ENCODE data around the gene ENPP6.
"Not testable (repeated sequence)": the region's sequence is repeated elsewhere in the genome, so short reads cannot be mapped to it uniquely, and the experiment has no call there.

ENPP6 gene

DNA sequence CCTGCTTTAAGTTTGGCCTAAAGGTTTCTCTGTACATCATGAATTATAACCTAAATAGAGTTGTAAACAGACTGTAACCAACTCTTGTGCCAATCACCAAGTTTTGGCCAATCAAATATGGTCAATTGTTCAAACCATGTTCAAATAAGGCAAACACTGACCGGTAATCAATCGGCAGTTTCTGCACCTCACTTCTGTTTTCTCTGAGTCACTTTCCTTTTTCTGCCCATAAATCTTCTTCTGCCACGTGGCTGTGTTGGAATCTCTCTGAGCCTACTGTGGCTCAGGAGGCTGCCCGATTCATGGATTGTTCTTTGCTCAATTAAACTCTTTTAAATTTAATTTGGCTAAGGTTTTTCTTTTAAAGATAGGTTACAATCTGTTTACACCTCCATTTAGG is 16.5 kb upstream of the ENPP6 start:
- no peak for DNase-seq

GRCh38 chr4:184232975-184233374 is 15.3 kb upstream of the ENPP6 start:
- DNase-seq, result no peak

GRCh38 chr4:184232202-184232601 is 14.5 kb upstream of the ENPP6 start:
- DNase-seq, result no peak

- no peak for DNase-seq
Observed at GRCh38 chr4:184231573-184231972, 13.9 kb upstream of the ENPP6 start.

DNA sequence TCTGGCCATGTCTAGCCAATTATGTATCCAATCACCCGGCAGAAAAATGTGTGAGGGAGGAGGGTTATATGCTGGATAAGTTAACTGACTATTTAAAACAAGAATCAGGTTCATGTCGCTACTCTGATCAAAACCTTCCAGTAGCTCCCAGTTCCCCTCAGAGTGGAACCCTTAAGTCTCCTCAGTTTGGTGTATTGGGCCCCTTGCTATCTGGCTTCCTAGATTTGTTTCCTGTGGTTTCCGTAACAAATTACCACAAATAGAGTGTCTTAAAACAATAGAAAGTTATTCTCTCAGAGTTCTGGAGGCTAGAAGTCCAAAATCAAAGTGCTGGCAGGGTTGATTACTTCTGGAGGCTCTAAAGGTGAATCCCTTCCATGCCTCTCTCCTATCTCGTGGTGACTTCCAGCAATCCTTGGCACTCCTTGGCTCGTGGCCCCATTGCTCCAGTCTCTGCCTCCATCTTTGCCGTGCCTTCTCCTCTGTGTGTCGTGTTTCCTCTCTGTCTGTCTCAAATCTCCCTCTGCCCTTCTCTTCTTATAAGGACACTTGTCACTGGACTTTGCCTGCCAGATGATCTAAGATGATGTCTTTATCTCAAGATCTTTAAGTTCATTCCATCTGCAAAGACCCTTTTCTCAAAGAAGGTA is 10.5 kb upstream of the ENPP6 start:
- no peak for DNase-seq

DNA sequence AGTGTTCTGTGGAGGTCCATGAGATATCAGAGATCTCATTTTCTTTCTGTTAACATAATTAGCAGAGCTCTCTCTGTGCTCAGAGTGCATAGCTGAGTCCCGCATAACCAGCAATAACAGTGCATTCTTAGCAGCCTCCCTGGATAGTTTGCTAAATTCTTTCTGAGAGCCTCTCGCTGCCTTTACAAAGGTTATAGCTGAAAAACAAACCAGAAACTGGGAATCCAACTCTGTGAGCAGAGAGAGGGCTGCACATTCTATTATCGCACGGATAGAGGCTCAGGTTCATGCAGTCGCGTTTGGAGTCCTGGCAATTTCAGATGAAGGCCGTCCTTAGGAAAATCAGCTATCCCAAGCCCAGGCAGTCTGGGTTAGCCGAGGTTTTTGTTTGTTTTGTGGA is 1.2 kb downstream of the ENPP6 start:
- no peak for DNase-seq

- peak in 1 of 2 experiments; percentile 23 for DNase-seq
Observed at GRCh38 chr4:184215709-184216328, 1.9 kb downstream of the ENPP6 start.

DNA sequence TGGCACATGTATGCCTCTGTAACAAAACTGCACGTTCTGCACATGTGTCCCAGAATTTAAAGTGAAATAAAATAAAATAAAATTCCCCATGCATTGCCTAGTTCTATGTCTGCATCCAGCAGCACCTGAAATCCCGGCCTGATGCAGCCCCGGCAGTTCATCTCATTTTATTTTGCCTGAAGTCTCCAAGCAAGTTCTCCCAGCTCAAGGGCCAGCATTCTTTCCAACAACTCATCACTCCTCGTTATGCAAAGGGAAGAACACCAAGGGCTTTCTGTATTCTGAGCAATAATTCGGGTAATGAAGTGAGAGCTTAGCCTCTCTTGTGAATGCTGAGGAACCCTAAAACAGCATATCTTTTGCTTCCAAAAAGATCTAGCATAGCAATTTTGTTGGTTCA is 2.7 kb downstream of the ENPP6 start:
- no peak for DNase-seq

- not testable (repeated sequence) for DNase-seq
Observed at GRCh38 chr4:184207734-184208607, 9.7 kb downstream of the ENPP6 start.

- no peak for DNase-seq
Observed at GRCh38 chr4:184205243-184205642, 12.4 kb downstream of the ENPP6 start.

DNA sequence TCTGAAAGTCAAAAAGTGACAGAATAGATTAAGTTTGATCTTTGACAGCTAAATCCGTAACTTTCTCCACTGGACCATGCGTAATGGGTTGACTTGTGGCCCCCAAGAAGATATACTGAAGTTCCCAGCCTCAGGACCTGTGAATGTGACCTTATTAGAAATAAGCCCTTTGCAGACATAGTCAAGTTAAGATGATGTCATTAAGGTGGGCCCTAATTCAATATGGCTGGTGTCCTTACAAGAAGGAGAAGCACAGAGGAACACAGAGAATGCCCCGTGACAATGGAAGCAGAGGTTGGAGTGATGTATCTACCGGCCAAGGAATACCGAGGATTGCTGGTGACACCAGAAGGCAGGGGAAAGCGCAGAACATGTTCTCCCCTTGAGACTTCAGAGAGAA is 14.4 kb downstream of the ENPP6 start:
- no peak for DNase-seq

- DNase-seq, result no peak
Observed at GRCh38 chr4:184201179-184201578, 16.5 kb downstream of the ENPP6 start.

DNA sequence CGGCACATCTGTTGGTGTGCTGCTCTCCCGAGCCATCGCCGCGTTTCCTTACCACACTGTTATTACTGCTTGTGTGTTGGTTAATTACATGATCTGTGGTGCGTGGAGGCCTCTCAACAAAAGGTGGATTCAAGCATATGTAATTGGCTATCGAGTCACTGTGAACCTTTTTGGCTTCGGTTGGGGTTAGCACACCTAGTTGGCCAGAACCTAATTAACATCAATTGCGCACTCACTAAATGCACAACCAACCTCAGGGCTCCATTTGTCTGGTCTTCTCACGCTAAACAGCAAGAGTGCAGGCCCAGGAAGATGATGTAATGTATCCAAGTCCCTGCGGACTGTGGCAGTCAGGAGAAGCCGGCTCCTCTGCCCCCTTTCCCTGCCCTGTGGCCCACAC is 17.4 kb downstream of the ENPP6 start:
- DNase-seq, result no peak

DNA sequence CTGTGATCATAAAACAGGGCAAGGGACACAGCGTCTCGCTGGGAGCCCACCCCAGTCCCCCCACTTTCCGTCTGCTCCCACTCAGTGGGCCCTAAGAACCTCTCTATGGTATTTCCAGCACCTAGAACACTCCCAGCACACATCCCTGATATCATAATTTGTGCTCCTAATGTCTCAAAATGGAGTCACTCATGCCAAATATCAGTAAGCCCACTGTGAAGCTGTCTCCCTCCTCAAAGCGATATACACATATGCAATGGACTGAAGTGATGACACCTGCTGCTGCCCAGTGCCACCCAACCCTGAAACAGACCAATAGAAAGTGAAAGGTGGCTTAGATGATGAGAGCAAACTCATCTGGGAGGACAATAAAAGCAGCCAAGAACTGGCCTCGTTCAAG is 17.9 kb downstream of the ENPP6 start:
- DNase-seq, result no peak

DNA sequence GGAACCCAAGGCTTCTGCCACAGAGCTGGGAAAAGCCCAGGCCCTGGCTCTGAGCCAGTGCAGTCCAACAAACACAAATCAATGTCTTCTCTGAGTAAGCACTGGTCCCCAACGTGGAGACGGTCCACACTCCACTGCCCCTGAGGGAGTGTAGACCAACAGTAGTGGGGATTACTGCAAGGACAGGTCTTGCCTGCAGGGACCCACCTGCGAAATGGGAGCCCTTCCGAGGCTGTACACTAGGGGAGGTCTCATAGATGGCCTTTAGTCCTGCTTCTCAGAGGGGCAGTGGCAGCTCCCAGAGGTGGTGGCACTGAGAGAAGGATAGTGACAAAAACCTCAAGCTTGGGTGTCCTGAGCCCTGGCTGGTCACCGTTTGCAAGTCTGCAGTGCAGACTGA is 19.5 kb downstream of the ENPP6 start:
- no peak for DNase-seq

DNA sequence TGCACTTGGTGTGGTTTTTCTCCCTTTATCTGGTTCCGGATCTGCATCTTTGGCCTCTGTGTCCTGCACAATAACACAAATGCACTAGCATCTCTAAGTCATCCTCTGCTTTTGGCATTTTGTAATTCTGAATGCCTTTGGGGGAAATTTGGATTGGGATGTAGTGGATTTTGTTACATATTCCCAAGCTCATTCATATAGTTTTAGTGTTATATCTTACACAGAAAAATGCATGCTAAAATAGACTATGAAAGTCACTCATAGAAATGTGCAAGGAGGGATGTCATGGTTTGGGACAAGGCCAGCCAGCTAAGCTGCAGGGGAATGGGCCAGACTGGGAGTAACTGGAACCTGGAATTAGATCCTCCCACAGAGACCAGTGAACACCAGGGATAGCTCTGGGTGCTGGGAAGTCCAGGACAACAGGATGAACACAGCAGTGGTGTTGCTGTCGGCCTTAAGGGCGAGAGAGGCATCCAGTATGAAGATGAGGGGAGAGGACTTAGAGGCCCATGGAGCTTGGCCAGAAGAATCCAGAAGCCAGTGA is 20.1 kb downstream of the ENPP6 start:
- no peak for DNase-seq

GRCh38 chr4:184196730-184197385 is 20.8 kb downstream of the ENPP6 start:
- DNase-seq, result peak in 1 of 2 experiments; percentile 60

DNA sequence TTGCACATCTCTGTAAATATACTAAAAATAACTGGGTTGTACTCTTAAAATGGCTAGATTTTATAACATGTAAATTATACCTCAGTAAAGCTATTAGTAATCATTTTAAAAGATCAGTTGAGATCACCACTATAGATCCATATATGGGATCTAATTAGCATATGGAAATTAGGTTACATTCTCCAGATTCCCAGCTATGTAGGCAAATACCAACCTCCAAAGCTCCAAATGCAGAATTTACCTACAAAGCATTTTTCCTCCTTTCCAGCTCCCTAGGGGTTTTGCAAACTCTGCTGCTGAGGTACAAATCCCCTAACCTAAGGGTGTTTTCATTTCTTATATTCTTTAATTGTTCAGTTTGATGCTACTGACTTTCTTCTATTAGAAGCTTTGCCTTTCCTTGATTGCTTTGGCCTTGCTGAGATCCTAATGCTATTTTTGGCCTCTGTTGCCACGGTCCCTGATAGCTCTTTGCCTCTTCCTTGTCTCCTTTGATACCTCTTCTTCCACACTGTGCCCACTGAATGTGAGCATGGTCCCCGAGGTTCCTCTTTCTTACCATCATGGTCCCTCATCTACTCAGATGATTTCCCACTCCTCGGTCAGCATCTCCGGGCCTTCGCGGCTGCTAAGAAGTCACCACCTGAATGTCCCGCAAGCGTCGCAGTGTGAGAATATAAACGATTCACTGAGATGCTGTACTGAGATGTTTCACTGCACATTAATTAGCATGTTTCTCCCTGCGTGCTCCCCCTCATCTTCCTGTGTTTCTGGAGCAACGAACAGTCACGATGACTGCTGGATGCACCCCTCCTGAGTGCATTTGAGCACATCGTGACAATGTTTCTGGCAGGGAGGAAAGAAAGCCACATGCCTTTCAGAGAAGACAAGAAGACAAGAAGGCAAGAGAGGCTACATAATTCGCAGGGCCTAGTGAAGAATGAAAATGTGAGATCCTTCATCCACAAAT is 23.8 kb downstream of the ENPP6 start:
- peak in 1 of 2 experiments; percentile 45 for DNase-seq

DNA sequence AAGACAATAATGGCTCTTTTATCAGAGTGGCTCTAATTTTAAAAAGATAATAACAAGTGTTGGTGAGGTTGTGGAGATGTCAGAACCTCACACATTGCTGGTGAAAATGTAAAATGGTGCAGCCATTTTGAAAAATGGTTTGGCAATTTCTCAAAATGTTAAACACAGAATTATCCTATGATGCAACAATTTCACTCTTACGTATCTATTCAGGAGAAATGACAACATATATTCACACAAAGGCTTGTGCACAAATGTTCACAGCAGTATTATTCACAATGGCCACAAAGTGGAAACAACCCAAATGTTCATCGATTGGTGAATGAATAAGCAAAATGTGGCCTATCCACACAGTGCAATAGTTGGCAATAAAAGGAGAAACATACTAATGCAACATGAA is 24.7 kb downstream of the ENPP6 start:
- no peak for DNase-seq

DNA sequence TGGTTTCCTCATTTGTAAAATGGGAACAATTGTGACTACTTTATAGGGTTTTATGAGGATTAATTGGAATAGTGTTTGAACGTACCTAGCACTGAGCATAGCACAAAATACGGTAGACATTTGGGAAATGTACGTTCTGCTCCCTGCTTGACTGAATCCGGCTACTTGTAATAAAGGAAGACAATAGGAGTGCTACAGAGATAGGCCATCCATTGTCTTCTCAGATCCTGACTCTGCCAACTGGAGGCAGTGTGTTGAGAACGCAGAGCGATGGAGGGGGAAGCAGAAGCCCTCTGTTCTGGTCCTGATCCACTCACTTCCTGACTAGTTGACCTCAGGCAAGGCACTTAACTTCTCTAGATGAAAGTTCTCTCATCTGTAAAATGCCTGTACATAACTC is 26.4 kb downstream of the ENPP6 start:
- no peak for DNase-seq

- DNase-seq, result no peak
Observed at GRCh38 chr4:184190711-184191110, 27.0 kb downstream of the ENPP6 start.

DNA sequence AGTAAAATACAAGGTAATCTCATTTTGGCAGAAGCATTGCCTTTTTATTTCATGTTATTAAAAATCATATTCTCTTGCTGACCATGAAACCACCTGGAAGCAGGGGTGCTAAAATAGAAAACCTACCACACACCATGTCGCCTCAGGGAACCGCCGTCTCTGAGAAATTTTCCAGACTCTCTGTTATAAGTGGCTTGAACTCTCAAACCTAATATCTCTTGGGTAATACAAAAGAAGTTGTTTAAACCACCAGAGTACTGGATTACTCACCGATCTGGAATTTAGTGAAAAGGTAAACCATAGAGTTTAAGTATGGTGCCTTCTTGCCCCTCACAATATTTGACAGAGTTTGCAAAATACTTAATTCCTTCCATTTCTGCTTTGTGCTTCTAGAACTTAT is 27.7 kb downstream of the ENPP6 start:
- no peak for DNase-seq

All from NCI-H526 (cell line).